ENCODE data around the gene ITGB5. TPM values are rescaled to one million over a fixed set of nuclear protein-coding genes. Genes with fewer than 3 reads are reported as not detected.

ITGB5 gene
- total RNA-seq, 2 experiments from 2014 or later = not detected

- Histone ChIP-seq H3K4me2 (ENCODE audit: low read length) (no peak overlapping the region), H3K79me2 (ENCODE audit: insufficient read depth, low read depth, low read length) (no peaks in the 10 kb centered on the region), H3K36me3 (ENCODE audit: insufficient read depth, low read length) (no peaks in the 10 kb centered on the region), H3K9me3 (ENCODE audit: low read length) (no peaks in the 10 kb centered on the region), H4K20me1 (ENCODE audit: insufficient read depth, low read length) (no peaks in the 10 kb centered on the region), H3K9me2 (ENCODE audit: insufficient read depth, low read length) (no peaks in the 10 kb centered on the region), H3K4me3 (ENCODE audit: low read depth, low read length, poor library complexity, severe bottlenecking) (no peak overlapping the region), H3K4me1 (ENCODE audit: insufficient read depth, low read length, poor library complexity, severe bottlenecking) (no peaks in the 10 kb centered on the region), H2AFZ (ENCODE audit: low read length) (no peak overlapping the region), H3K27ac (ENCODE audit: low read depth, low read length, poor library complexity, severe bottlenecking) (no peak overlapping the region)
- BruUV-seq (replicated peaks) = no TSS peak
- ChIA-PET CTCF (ENCODE audit: unreplicated experiment) (no interaction called here), POLR2A (interaction anchor here (0.6 to 0.8 kb wide), 4 partner anchors 9 to 372 kb away, joined by 3 to 5 read pairs (median 3); no protein-coding TSS in a partner anchor)
- intact Hi-C loops (cut with micrococcal nuclease; ENCODE audit: unreplicated experiment) = loop anchor here (2.0 to 10.0 kb wide), 3 partner anchors 140 to 824 kb away; no protein-coding TSS in a partner anchor
- no peak for DNase-seq (ENCODE audit: low spot score)
- TF ChIP-seq EZH2phosphoT487 (IDR thresholded peaks at IDR 0.05; ENCODE audit: borderline replicate concordance, low read depth, low read length) (no peak), CTCF (conservative IDR thresholded peaks at IDR 0.05; ENCODE audit: low read length) (no peak)
These were observed 126.6 kb downstream of the ITGB5 start for GRCh38 chr3:124760601-124761000.

GRCh38 chr3:124759666-124760401 lies 127.3 kb downstream of the ITGB5 start:
- Histone ChIP-seq H2AFZ (ENCODE audit: low read length) (no peak overlapping the region), H3K36me3 (ENCODE audit: insufficient read depth, low read length) (no peaks in the 10 kb centered on the region), H3K9me3 (ENCODE audit: low read length) (no peaks in the 10 kb centered on the region), H4K20me1 (ENCODE audit: insufficient read depth, low read length) (no peaks in the 10 kb centered on the region), H3K9me2 (ENCODE audit: insufficient read depth, low read length) (no peaks in the 10 kb centered on the region), H3K4me1 (ENCODE audit: insufficient read depth, low read length, poor library complexity, severe bottlenecking) (no peaks in the 10 kb centered on the region), H3K79me2 (ENCODE audit: insufficient read depth, low read depth, low read length) (no peaks in the 10 kb centered on the region), H3K4me2 (ENCODE audit: low read length) (no peak overlapping the region), H3K27ac (ENCODE audit: low read depth, low read length, poor library complexity, severe bottlenecking) (no peak overlapping the region), H3K4me3 (ENCODE audit: low read depth, low read length, poor library complexity, severe bottlenecking) (no peak overlapping the region)
- TF ChIP-seq EZH2phosphoT487 (IDR thresholded peaks at IDR 0.05; ENCODE audit: borderline replicate concordance, low read depth, low read length) = no peak
- TF ChIP-seq CTCF (conservative IDR thresholded peaks at IDR 0.05; ENCODE audit: low read length) = no peak
- no peak for DNase-seq (ENCODE audit: low spot score)
- intact Hi-C loops (cut with micrococcal nuclease; ENCODE audit: unreplicated experiment) = loop anchor here (2.0 to 10.0 kb wide), 3 partner anchors 141 to 825 kb away; no protein-coding TSS in a partner anchor
- BruUV-seq (replicated peaks) = no TSS peak
- POLR2A ChIA-PET = interaction anchor here (0.6 kb wide), 1 partner anchor 8 kb away, joined by 5 read pairs; no protein-coding TSS in a partner anchor
- CTCF ChIA-PET (ENCODE audit: unreplicated experiment) = no interaction called here
